WTC11 (cell line): ENCODE results near the gene CIC. TPM values are rescaled to one million over a fixed set of nuclear protein-coding genes. Genes with fewer than 3 reads are reported as not detected.
A peak's percentile ranks its signal among the peaks of the same experiment; 100 is the strongest.

Experiments used
- ATAC-seq: fragments of 200-7000 bp; cut with Tn5 transposase; 2 replicates; pipeline ENCODE4 v1.10.0; 2021; ENCODE audit warnings: mild to moderate bottlenecking, moderate library complexity
- CTCF ChIA-PET: fragments of 300-600 bp; sonication (Branson Sonifier 250); formaldehyde crosslinking; loops from one replicate; lab custom pipeline; 2021; ENCODE audit warnings: antibody characterized with exemption; lab: Charles Lee
- POLR2A ChIA-PET: fragments of 350-600 bp; sonication (Branson Sonifier 250); formaldehyde crosslinking; loops from one replicate; lab custom pipeline; 2021; ENCODE audit warnings: antibody characterized with exemption; lab: Charles Lee
- DNase-seq: peaks from one replicate; pipeline ENCODE4 v3.0.0; 2021; ENCODE audit warnings: low spot score
- H3K27ac Mint-ChIP-seq: 2 replicates; pipeline ENCODE4 v1.8.0; 2021; ENCODE audit warnings: mixed read lengths
- H3K27me3 Mint-ChIP-seq: 2 replicates; pipeline ENCODE4 v1.8.0; 2021; ENCODE audit warnings: low read depth, mild to moderate bottlenecking, moderate library complexity, mixed read lengths
- H3K36me3 Mint-ChIP-seq: 2 replicates; pipeline ENCODE4 v1.8.0; 2021; ENCODE audit warnings: mixed read lengths
- H3K4me1 Mint-ChIP-seq: 2 replicates; pipeline ENCODE4 v1.8.0; 2022; ENCODE audit warnings: mixed read lengths
- H3K4me3 Mint-ChIP-seq: 2 replicates; pipeline ENCODE4 v1.8.0; 2021; ENCODE audit warnings: mild to moderate bottlenecking, moderate library complexity, mixed read lengths
- H3K9me3 Mint-ChIP-seq: 2 replicates; pipeline ENCODE4 v1.8.0; 2021; ENCODE audit warnings: mixed read lengths
- CREM ChIP-seq: sonication (generic); formaldehyde crosslinking; IDR thresholded peaks from 2 replicates; pipeline ENCODE4 v1.8.1; 2022; ENCODE audit warnings: mild to moderate bottlenecking, missing genetic modification reagents, moderate library complexity
- FOXK1 ChIP-seq: sonication (generic); formaldehyde crosslinking; IDR thresholded peaks from 2 replicates; pipeline ENCODE4 v1.8.0; 2022; ENCODE audit warnings: mild to moderate bottlenecking, moderate library complexity, missing genetic modification reagents
- JAZF1 ChIP-seq: fragments of 250-450 bp; sonication (Bioruptor Pico); IDR thresholded peaks from 2 replicates; pipeline ENCODE4 v1.9.0; 2021; ENCODE audit warnings: moderate library complexity, mild to moderate bottlenecking, inconsistent platforms
- NFYB ChIP-seq: sonication (generic); formaldehyde crosslinking; conservative IDR thresholded peaks from 2 replicates; pipeline ENCODE4 v1.8.0; 2022; ENCODE audit warnings: low read depth, missing genetic modification reagents
- NR2C2 ChIP-seq: sonication (generic); formaldehyde crosslinking; IDR thresholded peaks from 2 replicates; pipeline ENCODE4 v1.8.0; 2022; ENCODE audit warnings: mild to moderate bottlenecking, missing genetic modification reagents
- PRRX2 ChIP-seq: fragments of 250-450 bp; sonication (Bioruptor Pico); IDR thresholded peaks from 2 replicates; pipeline ENCODE4 v1.8.0; 2021; ENCODE audit warnings: mild to moderate bottlenecking
- ZNF121 ChIP-seq: sonication (generic); formaldehyde crosslinking; IDR thresholded peaks from 2 replicates; pipeline ENCODE4 v1.8.0; 2023; ENCODE audit warnings: missing genetic modification reagents
- ZNF396 ChIP-seq: fragments of 250-450 bp; sonication (Bioruptor Pico); IDR thresholded peaks from 2 replicates; pipeline ENCODE4 v1.8.0; 2021; ENCODE audit warnings: mild to moderate bottlenecking, moderate library complexity, borderline replicate concordance
- total RNA-seq: library from RNA; stranded (reverse); gene quantifications from 3 replicates; pipeline ENCODE4 v1.2.3, GENCODE V29; 2021
- TF ChIP-seq, protein P1 (sequence below): sonication (generic); formaldehyde crosslinking; IDR thresholded peaks from 2 replicates; pipeline ENCODE4 v1.8.0; 2022; ENCODE audit warnings: mild to moderate bottlenecking, missing genetic modification reagents
- TF ChIP-seq, protein P2 (sequence below): fragments of 250-450 bp; sonication (Bioruptor Pico); IDR thresholded peaks from 2 replicates; pipeline ENCODE4 v1.9.0; 2021; ENCODE audit warnings: mild to moderate bottlenecking
- TF ChIP-seq, protein P3 (sequence below): sonication (generic); formaldehyde crosslinking; IDR thresholded peaks from 2 replicates; pipeline ENCODE4 v1.8.1; 2023; ENCODE audit warnings: mild to moderate bottlenecking, moderate library complexity, missing genetic modification reagents
- TF ChIP-seq, protein P4 (sequence below): sonication (generic); formaldehyde crosslinking; conservative IDR thresholded peaks from 2 replicates; pipeline ENCODE4 v1.8.1; 2022; ENCODE audit warnings: mild to moderate bottlenecking, missing genetic modification reagents
- TF ChIP-seq, protein P5 (sequence below): fragments of 250-450 bp; sonication (Bioruptor Pico); IDR thresholded peaks from 2 replicates; pipeline ENCODE4 v1.9.0; 2021; ENCODE audit warnings: mild to moderate bottlenecking
- TF ChIP-seq, protein P6 (sequence below): sonication (generic); formaldehyde crosslinking; IDR thresholded peaks from 2 replicates; pipeline ENCODE4 v1.8.1; 2023; ENCODE audit warnings: mild to moderate bottlenecking, missing genetic modification reagents, moderate library complexity
- TF ChIP-seq, protein P7 (sequence below): sonication (generic); formaldehyde crosslinking; IDR thresholded peaks from 2 replicates; pipeline ENCODE4 v1.8.1; 2023; ENCODE audit warnings: mild to moderate bottlenecking, missing genetic modification reagents
- TF ChIP-seq, protein P8 (sequence below): sonication (generic); formaldehyde crosslinking; IDR thresholded peaks from 2 replicates; pipeline ENCODE4 v1.8.1; 2022; ENCODE audit warnings: missing genetic modification reagents, borderline replicate concordance

The CIC gene
- total RNA-seq, 1 experiment from 2014 or later = 55.8 TPM

DNA sequence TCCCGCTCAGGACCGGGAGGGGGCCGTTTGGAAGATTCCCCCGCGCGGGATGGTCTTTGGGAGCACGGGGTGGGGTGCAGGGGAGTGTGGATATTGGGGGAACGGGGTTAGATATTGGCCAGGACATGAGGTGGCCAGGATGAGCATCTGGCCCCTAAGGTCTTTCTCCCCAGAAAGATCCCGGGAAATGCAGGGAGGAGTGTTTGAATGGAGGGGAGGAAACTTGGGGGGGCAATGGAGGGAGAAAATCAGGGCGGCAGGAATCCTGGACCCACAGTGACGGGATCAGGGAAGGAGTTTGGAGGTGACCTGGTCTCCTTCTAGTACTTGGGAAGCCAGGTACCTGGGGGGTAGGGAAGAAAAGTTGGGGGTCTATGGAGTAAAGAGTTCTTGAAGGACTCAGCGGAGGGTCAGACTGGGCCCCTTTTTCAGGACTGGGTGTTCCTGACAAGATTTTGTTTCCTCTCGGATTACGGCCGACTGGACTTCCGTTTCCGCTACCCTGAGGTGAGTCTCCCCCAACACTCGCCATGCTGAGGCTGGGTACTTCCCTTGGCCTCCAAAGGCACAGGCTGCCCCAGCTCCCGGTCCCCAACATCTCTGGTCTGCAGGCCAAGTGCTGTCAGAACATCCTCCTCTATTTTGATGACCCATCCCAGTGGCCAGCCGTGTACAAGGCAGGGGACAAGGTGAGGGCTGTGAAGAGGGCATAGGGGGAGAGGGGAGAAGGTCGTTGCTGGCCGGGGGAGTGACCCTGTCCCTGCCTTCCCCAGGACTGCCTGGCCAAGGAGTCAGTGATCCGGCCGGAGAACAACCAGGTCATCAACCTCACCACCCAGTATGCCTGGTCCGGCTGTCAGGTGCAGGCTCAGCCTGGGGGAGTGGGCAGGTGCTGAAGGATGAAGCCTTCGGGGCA, 45.0 kb downstream of the CIC start:
- ATAC-seq = no peak
- H3K4me1 Mint-ChIP-seq = peaks cover 14% of the 10 kb centered on the region
- H3K36me3 Mint-ChIP-seq = no peaks in the 10 kb centered on the region
- no peak for DNase-seq
- no peak overlapping the region for H3K27ac Mint-ChIP-seq
- CTCF ChIA-PET = interaction anchor here (0.5 to 2.3 kb wide), 9 partner anchors 10 to 200 kb away, joined by 3 to 13 read pairs (median 4); partner anchors contain the start of genes PAFAH1B3 and PRR19
- peak overlapping the region; percentile 70 for H3K4me3 Mint-ChIP-seq
- POLR2A ChIA-PET = interaction anchor here (1.1 kb wide), 1 partner anchor 12 kb away, joined by 3 read pairs; the partner anchor contains the start of genes PAFAH1B3 and PRR19
- TF ChIP-seq PRRX2 (no peak), NFYB (CRISPR knock-in tag) (no peak), ZNF396 (CRISPR knock-in tag) (no peak), FOXK1 (no peak), ZNF121 (CRISPR knock-in tag) (no peak), JAZF1 (CRISPR knock-in tag) (no peak), CREM (CRISPR knock-in tag) (no peak), NR2C2 (CRISPR knock-in tag) (no peak)
- TF ChIP-seq, protein P1, sequence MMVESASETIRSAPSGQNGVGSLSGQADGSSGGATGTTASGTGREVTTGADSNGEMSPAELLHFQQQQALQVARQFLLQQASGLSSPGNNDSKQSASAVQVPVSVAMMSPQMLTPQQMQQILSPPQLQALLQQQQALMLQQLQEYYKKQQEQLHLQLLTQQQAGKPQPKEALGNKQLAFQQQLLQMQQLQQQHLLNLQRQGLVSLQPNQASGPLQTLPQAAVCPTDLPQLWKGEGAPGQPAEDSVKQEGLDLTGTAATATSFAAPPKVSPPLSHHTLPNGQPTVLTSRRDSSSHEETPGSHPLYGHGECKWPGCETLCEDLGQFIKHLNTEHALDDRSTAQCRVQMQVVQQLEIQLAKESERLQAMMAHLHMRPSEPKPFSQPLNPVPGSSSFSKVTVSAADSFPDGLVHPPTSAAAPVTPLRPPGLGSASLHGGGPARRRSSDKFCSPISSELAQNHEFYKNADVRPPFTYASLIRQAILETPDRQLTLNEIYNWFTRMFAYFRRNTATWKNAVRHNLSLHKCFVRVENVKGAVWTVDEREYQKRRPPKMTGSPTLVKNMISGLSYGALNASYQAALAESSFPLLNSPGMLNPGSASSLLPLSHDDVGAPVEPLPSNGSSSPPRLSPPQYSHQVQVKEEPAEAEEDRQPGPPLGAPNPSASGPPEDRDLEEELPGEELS (CRISPR knock-in tag) = no peak
- TF ChIP-seq, protein P2, sequence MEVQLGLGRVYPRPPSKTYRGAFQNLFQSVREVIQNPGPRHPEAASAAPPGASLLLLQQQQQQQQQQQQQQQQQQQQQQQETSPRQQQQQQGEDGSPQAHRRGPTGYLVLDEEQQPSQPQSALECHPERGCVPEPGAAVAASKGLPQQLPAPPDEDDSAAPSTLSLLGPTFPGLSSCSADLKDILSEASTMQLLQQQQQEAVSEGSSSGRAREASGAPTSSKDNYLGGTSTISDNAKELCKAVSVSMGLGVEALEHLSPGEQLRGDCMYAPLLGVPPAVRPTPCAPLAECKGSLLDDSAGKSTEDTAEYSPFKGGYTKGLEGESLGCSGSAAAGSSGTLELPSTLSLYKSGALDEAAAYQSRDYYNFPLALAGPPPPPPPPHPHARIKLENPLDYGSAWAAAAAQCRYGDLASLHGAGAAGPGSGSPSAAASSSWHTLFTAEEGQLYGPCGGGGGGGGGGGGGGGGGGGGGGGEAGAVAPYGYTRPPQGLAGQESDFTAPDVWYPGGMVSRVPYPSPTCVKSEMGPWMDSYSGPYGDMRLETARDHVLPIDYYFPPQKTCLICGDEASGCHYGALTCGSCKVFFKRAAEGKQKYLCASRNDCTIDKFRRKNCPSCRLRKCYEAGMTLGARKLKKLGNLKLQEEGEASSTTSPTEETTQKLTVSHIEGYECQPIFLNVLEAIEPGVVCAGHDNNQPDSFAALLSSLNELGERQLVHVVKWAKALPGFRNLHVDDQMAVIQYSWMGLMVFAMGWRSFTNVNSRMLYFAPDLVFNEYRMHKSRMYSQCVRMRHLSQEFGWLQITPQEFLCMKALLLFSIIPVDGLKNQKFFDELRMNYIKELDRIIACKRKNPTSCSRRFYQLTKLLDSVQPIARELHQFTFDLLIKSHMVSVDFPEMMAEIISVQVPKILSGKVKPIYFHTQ (CRISPR knock-in tag) = no peak
- TF ChIP-seq, protein P3, sequence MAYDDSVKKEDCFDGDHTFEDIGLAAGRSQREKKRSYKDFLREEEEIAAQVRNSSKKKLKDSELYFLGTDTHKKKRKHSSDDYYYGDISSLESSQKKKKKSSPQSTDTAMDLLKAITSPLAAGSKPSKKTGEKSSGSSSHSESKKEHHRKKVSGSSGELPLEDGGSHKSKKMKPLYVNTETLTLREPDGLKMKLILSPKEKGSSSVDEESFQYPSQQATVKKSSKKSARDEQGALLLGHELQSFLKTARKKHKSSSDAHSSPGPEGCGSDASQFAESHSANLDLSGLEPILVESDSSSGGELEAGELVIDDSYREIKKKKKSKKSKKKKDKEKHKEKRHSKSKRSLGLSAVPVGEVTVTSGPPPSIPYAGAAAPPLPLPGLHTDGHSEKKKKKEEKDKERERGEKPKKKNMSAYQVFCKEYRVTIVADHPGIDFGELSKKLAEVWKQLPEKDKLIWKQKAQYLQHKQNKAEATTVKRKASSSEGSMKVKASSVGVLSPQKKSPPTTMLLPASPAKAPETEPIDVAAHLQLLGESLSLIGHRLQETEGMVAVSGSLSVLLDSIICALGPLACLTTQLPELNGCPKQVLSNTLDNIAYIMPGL = no peak
- TF ChIP-seq, protein P4, sequence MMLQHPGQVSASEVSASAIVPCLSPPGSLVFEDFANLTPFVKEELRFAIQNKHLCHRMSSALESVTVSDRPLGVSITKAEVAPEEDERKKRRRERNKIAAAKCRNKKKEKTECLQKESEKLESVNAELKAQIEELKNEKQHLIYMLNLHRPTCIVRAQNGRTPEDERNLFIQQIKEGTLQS (CRISPR knock-in tag) = no peak
- TF ChIP-seq, protein P5, sequence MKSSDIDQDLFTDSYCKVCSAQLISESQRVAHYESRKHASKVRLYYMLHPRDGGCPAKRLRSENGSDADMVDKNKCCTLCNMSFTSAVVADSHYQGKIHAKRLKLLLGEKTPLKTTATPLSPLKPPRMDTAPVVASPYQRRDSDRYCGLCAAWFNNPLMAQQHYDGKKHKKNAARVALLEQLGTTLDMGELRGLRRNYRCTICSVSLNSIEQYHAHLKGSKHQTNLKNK (CRISPR knock-in tag) = no peak
- TF ChIP-seq, protein P6, sequence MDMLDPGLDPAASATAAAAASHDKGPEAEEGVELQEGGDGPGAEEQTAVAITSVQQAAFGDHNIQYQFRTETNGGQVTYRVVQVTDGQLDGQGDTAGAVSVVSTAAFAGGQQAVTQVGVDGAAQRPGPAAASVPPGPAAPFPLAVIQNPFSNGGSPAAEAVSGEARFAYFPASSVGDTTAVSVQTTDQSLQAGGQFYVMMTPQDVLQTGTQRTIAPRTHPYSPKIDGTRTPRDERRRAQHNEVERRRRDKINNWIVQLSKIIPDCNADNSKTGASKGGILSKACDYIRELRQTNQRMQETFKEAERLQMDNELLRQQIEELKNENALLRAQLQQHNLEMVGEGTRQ (CRISPR knock-in tag) = no peak
- TF ChIP-seq, protein P7, sequence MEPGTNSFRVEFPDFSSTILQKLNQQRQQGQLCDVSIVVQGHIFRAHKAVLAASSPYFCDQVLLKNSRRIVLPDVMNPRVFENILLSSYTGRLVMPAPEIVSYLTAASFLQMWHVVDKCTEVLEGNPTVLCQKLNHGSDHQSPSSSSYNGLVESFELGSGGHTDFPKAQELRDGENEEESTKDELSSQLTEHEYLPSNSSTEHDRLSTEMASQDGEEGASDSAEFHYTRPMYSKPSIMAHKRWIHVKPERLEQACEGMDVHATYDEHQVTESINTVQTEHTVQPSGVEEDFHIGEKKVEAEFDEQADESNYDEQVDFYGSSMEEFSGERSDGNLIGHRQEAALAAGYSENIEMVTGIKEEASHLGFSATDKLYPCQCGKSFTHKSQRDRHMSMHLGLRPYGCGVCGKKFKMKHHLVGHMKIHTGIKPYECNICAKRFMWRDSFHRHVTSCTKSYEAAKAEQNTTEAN (CRISPR knock-in tag) = no peak
- TF ChIP-seq, protein P8, sequence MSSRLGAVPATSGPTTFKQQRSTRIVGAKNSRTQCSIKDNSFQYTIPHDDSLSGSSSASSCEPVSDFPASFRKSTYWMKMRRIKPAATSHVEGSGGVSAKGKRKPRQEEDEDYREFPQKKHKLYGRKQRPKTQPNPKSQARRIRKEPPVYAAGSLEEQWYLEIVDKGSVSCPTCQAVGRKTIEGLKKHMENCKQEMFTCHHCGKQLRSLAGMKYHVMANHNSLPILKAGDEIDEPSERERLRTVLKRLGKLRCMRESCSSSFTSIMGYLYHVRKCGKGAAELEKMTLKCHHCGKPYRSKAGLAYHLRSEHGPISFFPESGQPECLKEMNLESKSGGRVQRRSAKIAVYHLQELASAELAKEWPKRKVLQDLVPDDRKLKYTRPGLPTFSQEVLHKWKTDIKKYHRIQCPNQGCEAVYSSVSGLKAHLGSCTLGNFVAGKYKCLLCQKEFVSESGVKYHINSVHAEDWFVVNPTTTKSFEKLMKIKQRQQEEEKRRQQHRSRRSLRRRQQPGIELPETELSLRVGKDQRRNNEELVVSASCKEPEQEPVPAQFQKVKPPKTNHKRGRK (CRISPR knock-in tag) = no peak
- H3K27me3 Mint-ChIP-seq = peaks cover 26% of the 10 kb centered on the region
- no peaks in the 10 kb centered on the region for H3K9me3 Mint-ChIP-seq
